Bronchial epithelial cell (primary cell): ENCODE results near the gene TLCD2. TPM values are rescaled to one million over a fixed set of nuclear protein-coding genes. Genes with fewer than 3 reads are reported as not detected.

ENCODE experiments used
- DNase-seq: peaks from one replicate; pipeline ENCODE4 v3.0.0-alpha.2; 2010; ENCODE audit warnings: low read depth
- FAIRE-seq: peaks from 2 replicates; lab custom pipeline; 2011; peaks lifted over from hg19 to GRCh38; lab: Jason Lieb, UNC
- H3K27me3 ChIP-seq: 2 replicates; pipeline ENCODE4 v1.5.1; 2011; ENCODE audit warnings: low read length; ENCODE audit not compliant: control insufficient read depth, insufficient read depth
- H3K36me3 ChIP-seq: 2 replicates; pipeline ENCODE4 v1.5.1; 2011; ENCODE audit warnings: low read length; ENCODE audit not compliant: control insufficient read depth, insufficient read depth
- H3K4me3 ChIP-seq: 2 replicates; pipeline ENCODE4 v1.5.1; 2011; ENCODE audit warnings: mild to moderate bottlenecking, low read depth, low read length, control low read depth
- CTCF ChIP-seq: IDR thresholded peaks from 2 replicates; pipeline ENCODE4 v1.5.1; 2011; ENCODE audit warnings: mild to moderate bottlenecking, moderate library complexity, low read length, control low read depth, inconsistent platforms; ENCODE audit not compliant: insufficient read depth, severe bottlenecking
- total RNA-seq: library from RNA; depleted of rRNA; stranded (reverse); fragments of >200 nt; gene quantifications from 2 replicates; pipeline ENCODE4 v1.2.1, GENCODE V29; 2014

The TLCD2 gene
- total RNA-seq = 4.5 and 19.1 TPM in 2 replicates

GRCh38 chr17:1709971-1710806 lies at the start of gene TLCD2:
Gene TLCD2 (minus strand): TSS chr17:1710377. CDS start chr17:1710242, 135 bp downstream.
- TF ChIP-seq CTCF = no peak
- DNase-seq = peak; percentile 59
- Histone ChIP-seq H3K36me3 (peaks cover 29% of the 10 kb centered on the region), H3K4me3 (peak within 1 kb of the TSS; percentile 75), H3K27me3 (no peaks in the 10 kb centered on the region)
- FAIRE-seq = no peak

DNA sequence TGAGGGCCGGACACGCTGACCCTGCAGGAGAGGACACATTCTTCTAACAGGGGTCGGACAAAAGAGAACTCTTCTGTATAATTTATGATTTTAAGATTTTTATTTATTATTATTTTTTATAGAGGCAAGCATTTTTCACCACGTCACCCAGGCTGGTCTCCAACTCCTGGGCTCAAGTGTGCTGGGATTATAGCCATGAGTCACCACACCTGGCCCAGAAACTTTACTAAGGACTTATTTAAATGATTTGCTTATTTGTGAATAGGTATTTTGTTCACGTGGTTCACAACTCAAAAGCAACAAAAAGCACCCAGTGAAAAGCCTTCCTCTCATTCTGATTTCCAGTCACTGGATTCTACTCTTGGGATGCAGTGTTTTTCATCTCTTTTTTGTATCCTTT lies 49.4 kb upstream of the TLCD2 start:
- H3K27me3 ChIP-seq = no peaks in the 10 kb centered on the region
- H3K4me3 ChIP-seq = no peak overlapping the region
- FAIRE-seq (no peak), DNase-seq (peak; percentile 77)
- TF ChIP-seq CTCF = no peak
- H3K36me3 ChIP-seq = no peaks in the 10 kb centered on the region

DNA sequence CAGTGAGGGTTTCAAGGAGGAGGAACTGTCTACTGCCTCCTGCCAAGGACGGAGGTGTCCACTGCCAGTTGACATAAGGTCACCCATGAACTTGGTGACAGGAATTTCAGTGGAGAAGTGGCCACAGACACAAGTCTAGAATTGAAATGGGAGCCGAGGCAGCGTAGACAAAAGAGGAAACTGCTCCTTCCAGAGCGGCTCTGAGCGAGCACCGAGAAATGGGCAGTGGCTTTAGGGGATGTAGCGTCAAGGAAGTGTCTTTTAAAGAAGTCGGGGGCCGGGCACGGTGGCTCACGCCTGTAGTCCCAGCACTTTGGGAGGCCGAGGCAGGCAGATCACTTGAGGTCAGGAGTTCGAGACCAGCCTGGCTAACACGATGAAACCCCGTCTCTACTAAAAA lies 48.6 kb upstream of the TLCD2 start:
- H3K4me3 ChIP-seq = no peak overlapping the region
- DNase-seq (no peak), FAIRE-seq (no peak)
- H3K36me3 ChIP-seq = peaks cover 1% of the 10 kb centered on the region
- H3K27me3 ChIP-seq = no peaks in the 10 kb centered on the region
- no peak for TF ChIP-seq CTCF

DNA sequence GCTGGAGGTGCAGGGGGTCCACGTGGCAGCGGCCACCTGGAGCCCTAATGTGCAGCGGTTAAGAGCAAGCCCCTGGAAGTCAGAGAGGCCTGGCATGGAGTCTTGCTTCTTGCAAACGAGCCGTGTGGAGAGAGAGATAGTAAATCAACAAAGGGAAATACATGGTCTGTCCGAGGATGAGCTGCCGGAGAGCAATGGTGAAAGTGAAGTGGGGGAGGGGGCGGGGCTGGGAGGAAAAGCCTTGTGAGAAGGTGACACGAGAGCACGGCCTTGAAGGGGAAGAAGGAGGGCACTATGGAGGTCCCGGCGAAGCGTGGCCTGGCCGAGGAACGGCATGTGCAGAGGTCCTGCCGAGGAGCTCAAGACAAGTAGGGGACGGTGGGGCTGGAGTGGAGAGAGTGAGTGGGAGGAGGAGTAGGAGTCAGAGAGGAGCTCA lies 45.7 kb upstream of the TLCD2 start:
- FAIRE-seq = no peak
- DNase-seq = no peak
- Histone ChIP-seq H3K36me3 (peaks cover 1% of the 10 kb centered on the region), H3K4me3 (no peak overlapping the region), H3K27me3 (no peaks in the 10 kb centered on the region)
- TF ChIP-seq CTCF = no peak

DNA sequence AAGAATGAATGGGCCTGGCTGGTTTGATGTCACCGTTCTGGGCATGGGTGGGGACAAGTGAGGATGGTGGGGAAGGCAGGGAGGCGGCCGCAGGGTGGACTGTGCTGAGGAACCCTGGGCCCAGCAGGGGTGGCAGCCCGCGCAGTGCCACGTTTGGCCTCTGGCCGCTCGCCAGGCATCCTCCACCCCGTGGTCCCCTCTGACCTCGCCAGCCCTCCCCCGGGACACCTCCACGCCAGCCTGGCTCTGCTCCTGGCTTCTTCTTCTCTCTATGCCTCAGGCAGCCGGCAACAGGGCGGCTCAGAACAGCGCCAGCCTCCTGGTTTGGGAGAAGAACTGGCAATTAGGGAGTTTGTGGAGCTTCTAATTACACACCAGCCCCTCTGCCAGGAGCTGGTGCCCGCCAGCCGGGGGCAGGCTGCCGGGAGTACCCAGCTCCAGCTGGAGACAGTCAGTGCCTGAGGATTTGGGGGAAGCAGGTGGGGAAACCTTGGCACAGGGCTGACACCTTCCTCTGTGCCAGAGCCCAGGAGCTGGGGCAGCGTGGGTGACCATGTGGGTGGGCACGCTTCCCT lies 45.2 kb upstream of the TLCD2 start:
- peaks cover 1% of the 10 kb centered on the region for H3K36me3 ChIP-seq
- DNase-seq (no peak), FAIRE-seq (no peak)
- TF ChIP-seq CTCF = no peak
- no peaks in the 10 kb centered on the region for H3K27me3 ChIP-seq
- no peak overlapping the region for H3K4me3 ChIP-seq
